Ramos (cell line): ENCODE measurements around the gene AIF1.
"Not testable (repeated sequence)": the region's sequence is repeated elsewhere in the genome, so short reads cannot be mapped to it uniquely, and the experiment has no call there.

Source experiments
- in situ Hi-C: fragments of 300-500 bp; cut with MboI; formaldehyde crosslinking; loops from one replicate; pipeline ENCODE4 v1.14.3; 2022; ENCODE audit warnings: low sequenced_read_pairs; ENCODE audit not compliant: unreplicated experiment

The AIF1 gene

DNA sequence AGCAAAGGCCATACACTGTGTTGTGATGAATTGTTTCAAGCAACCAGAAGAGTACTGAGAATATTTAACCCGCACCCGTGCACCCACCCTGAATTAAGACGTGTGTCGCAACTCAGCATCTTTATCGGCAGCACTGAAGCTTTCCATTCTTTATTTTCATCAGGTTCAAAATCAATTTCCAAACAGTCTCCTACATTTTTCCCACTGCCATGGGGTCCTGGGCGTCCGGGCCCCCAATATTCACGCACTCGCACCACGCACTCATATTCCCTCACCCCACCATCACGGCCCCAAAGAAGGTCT is 34.6 kb upstream of the AIF1 start:
- in situ Hi-C loops: no loop called here

- in situ Hi-C loops: no loop called here
Observed at GRCh38 chr6:31580807-31581433, 34.1 kb upstream of the AIF1 start.

DNA sequence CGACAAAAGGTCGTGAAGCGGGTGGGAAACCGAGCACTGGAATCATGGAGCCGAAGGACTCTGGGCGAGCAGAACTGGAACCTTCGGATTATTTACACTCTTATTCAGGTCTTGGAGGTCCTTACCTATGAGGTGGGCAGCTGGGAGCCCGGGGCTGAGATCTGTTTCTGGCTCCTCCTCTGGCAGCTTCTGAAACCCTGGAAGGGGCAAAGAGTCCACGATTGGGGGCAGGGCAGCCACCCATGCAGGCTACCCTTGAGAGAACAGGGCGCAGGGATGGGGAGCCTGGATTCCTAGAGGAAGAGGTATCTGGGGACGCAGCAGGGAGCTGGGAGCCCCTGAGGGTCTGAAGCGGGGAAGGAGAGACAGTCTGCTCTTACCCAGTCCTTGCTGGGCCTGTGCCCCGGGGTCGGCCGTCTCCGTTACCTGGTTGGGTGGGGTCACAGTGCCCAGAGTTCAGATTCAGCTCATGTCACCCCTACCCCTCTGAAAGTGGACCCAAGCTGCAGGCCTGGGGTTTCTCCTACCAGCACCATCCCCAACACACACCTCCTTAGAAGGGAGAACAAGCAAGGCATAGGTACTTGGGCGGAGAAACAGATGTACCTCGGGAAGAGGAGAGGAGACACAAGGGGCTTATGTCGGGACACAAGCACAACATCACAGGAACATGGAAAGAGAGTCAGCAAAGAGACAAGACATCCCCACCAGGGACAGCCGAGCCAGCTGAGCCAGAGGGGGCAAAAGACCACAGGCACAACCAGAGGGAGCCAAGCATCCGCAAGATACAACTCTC is 33.4 kb upstream of the AIF1 start:
- in situ Hi-C loops: no loop called here

GRCh38 chr6:31582230-31582643 is 32.8 kb upstream of the AIF1 start, which contains the start of gene LTB:
TSS of gene LTB (minus strand) at chr6:31582424. CDS start at chr6:31582417, 7 bp downstream.
- in situ Hi-C loops: no loop called here

- in situ Hi-C loops: no loop called here
Observed at GRCh38 chr6:31585491-31585890, 29.5 kb upstream of the AIF1 start.

DNA sequence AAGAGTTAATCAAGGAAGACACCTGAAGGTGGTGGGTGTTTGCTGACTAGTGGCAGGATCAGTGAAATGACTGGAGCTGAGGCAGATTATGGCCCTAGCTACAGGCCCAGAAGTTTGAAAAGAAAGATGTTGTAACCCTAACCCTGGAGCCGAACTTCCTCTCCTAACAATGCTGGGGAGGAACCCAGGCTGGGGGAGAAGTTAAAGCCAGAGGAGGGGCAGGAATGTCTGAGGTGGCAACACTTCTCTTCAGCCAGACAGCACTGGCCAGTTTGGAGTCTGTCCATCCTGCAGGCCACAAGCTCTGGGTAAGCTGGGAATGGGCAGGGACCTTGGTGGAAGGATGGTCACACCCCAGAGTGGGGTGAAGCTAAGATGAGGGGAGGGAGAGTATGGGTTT is 29.0 kb upstream of the AIF1 start, which contains the start of gene LST1:
LST1 (plus strand) TSS at position 270 of the 400 bp plus-strand sequence. CDS start 1,023 bp downstream, outside the sequence.
- in situ Hi-C loops: no loop called here

GRCh38 chr6:31586599-31587281 is 28.3 kb upstream of the AIF1 start:
- in situ Hi-C loops: no loop called here

GRCh38 chr6:31587791-31588777 is 26.9 kb upstream of the AIF1 start:
- in situ Hi-C loops: no loop called here

GRCh38 chr6:31588871-31589650 is 26.0 kb upstream of the AIF1 start:
- in situ Hi-C loops: no loop called here

DNA sequence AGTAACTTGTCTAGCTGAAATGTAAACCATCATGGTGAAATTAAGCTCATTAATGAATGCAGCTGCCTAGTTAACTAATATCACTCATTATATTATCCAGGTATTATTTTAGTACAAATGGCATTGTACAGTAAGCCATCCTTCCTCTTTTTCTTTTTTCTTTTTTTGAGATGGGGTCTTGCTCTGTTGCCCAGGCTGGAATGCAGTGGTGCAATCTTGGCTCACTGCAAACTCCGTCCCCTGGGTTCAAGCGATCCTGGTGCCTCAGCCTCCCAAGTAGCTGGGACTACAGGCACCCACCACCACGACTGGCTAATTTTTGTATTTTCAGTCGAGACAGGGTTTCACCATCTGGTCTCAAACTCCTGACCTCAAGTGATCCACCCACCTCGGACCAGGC is 24.3 kb upstream of the AIF1 start:
- in situ Hi-C loops: not testable (repeated sequence)

- in situ Hi-C loops: no loop called here
Observed at GRCh38 chr6:31592396-31592771, 22.6 kb upstream of the AIF1 start.

DNA sequence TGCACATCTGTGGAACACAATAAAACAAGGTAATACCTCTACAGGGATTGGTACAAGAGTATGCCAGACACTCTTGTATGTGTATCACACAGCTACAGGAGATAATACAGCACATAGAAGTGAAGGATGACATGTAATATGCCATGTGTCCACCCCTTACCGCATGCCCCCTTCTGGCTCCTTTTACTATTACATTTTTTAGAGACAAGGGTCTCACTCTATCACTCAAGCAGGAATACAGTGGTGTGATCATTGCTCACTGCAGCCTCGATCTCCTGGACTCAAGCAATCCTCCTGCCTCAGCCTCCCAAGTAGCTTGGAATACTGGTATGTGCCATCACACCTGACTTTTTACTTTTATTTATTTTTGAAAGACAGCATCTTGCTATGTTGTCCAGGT is 18.0 kb upstream of the AIF1 start:
- in situ Hi-C loops: loop anchor here (5.0 kb wide), 2 partner anchors 50 to 105 kb away; partner anchors contain the start of genes ATP6V1G2 and NFKBIL1

DNA sequence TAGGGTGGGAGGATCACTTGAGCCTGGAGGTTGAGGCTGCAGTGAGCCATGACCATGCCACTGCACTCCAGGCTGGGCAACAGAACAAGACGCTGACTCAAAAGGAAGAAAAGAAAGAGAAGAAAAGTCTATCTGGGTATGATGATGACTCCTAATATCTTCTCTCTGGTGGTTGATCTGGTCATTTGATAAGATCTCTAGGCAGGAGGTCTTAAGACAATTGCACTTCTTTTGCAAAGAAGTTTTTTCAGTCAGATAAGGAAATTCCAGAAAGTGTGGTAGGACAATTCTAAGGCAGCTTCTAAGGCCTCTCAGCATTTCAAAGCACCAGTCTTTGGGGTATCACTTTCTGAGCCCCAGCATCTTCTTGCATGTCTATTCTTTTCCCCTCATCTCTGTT is 7.7 kb upstream of the AIF1 start:
- in situ Hi-C loops: no loop called here

GRCh38 chr6:31609519-31610406 is 5.3 kb upstream of the AIF1 start:
- in situ Hi-C loops: no loop called here

DNA sequence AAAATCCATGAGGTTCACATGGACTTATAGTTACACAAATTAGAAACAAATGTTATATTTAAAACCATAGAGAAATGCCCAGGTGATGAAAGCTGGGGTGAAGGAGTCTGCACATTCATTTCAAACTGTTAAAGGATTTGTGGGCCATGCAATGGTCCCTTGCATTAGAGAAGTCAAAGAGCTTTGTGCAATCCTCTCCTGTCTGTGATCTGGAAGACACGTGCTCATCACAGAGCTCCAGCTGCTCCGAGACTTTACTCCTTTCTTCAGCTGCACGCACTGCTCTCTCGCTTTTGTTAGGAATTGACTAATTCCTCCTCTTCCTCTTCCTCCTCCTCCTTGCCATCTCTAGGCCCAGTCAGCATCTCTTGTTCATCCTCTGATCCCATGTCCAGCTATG is 4.1 kb upstream of the AIF1 start:
- in situ Hi-C loops: no loop called here

DNA sequence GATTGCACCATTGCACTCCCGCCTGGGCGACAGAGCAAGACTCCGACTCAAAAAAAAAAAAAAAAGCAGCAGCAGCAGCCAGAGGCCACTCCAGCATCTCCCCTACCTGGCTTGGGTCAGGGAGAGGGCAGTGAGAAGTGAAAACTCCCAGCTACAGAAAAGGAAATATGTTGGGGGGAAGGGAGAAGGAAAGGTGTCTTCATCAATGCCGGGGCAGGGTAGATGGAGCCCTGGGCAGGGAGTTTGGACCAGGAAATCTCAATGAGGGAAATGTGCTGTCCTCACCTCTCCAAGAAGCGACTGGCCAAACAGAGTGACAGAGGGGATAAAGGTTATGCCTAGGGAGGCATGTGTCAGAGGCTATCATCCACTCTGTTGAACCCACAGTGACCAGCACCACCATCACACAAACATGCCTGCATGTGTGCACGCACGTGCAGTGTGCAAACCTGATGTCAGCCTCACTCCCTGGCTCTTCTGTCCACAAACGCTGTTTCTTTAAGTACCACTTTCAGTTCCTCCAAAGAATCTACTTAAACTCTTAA is 887 bp upstream of the AIF1 start:
- in situ Hi-C loops: no loop called here

GRCh38 chr6:31615748-31616147 is 714 bp downstream of the AIF1 start:
- in situ Hi-C loops: no loop called here

DNA sequence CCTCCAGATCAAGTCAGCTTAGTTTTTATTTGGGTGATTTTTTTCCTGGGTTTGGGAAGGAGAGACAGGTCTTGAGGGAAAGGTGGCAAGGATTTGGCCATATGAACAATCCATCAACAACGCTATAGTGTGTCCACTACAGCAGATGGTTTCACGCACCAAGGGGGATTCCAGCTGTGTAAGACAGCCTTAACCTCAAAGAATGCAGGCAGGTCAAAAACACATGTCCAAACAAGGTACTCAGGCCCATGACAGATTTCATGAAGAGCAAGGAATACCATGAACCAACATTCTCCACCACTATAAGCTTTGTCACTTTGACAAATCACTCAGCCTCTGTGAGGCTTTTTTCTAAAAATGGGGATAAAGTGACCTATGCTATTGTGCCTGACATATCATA is 2.0 kb downstream of the AIF1 start:
- in situ Hi-C loops: no loop called here
